Measurements from ENCODE around the gene OPCML. TPM values are rescaled to one million over a fixed set of nuclear protein-coding genes. Genes with fewer than 3 reads are reported as not detected.

The OPCML gene
- total and polyA plus RNA-seq, 2 donors from 2014 or later, result 0.77 to 1.1 TPM

DNA sequence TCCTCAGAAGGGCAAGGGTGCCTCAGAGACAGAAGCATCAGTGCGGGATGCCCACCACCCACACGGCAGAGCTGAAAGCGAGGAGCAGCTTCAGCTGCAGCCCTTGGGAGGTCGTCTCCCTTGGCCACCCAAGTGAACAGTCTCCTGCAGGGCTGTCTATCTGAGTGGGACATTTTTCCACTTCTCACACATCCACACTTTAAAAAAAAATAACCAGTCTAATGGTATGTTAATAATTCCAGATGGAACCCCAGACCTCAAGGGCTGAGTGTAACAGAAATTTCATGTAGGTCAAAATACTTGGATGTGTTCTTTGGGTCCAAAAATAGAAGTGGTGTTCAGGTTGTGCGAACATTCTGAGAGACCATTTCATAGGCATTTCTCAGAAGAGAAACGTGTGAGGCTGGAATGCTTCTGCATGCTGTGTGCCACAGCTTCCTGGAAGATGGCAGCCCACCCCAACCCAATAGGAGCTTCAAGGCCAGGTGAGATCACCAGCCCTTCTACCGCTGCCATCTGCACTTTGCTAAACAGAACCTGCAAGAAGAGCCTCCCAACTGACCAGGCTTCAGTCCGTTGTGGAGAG is 623.2 kb downstream of the OPCML start:
- H3K27me3 ChIP-seq (ENCODE audit: control insufficient read depth, insufficient read depth, low read length), result no peaks in the 10 kb centered on the region
- intact Hi-C loops (cut with DNase I), result no loop called here
- TF ChIP-seq, protein P1, sequence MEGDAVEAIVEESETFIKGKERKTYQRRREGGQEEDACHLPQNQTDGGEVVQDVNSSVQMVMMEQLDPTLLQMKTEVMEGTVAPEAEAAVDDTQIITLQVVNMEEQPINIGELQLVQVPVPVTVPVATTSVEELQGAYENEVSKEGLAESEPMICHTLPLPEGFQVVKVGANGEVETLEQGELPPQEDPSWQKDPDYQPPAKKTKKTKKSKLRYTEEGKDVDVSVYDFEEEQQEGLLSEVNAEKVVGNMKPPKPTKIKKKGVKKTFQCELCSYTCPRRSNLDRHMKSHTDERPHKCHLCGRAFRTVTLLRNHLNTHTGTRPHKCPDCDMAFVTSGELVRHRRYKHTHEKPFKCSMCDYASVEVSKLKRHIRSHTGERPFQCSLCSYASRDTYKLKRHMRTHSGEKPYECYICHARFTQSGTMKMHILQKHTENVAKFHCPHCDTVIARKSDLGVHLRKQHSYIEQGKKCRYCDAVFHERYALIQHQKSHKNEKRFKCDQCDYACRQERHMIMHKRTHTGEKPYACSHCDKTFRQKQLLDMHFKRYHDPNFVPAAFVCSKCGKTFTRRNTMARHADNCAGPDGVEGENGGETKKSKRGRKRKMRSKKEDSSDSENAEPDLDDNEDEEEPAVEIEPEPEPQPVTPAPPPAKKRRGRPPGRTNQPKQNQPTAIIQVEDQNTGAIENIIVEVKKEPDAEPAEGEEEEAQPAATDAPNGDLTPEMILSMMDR (IDR thresholded peaks at IDR 0.05; ENCODE audit: borderline replicate concordance, extremely low read depth, insufficient read depth), result no peak
- H3K27ac ChIP-seq (ENCODE audit: low read depth in 2 of 2, low read length in 2 of 2), result no peak overlapping the region
- DNase-seq (no peak), FAIRE-seq (no peak)
- no peak overlapping the region for H3K4me3 ChIP-seq (ENCODE audit: low read length in 3 of 3)
- H3K9me3 ChIP-seq (ENCODE audit: control insufficient read depth in 2 of 3, insufficient read depth in 1 of 3, low read length in 3 of 3), result no peaks in the 10 kb centered on the region
- no peaks in the 10 kb centered on the region for H3K36me3 ChIP-seq (ENCODE audit: control insufficient read depth in 2 of 3, insufficient read depth in 3 of 3, low read length in 3 of 3)
- no peak overlapping the region for H3K9ac ChIP-seq (ENCODE audit: low read length in 3 of 3)
- H3K4me1 ChIP-seq (ENCODE audit: control insufficient read depth in 2 of 3, insufficient read depth in 2 of 3, low read depth in 1 of 3, low read length in 3 of 3), result no peaks in the 10 kb centered on the region

DNA sequence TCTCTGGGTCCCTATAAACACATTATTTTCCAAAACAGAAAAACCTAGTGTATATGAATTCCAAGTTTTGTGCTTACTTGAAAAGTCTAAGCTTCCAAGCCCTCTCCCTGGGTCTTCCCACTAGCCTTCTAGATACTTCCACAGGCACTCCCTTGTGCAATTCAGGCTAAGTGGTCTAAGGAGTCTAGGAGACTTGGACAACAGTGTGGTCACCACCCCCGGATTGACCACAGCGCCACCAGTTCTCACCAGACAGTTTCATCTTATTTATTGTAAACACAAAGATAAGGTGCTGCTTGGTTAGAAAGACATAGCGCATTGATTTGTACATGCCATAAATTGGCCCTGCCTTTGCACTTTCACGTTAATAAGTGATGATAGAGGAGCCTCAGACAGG is 623.9 kb downstream of the OPCML start:
- H3K27ac ChIP-seq (ENCODE audit: low read depth in 2 of 2, low read length in 2 of 2), result no peak overlapping the region

DNA sequence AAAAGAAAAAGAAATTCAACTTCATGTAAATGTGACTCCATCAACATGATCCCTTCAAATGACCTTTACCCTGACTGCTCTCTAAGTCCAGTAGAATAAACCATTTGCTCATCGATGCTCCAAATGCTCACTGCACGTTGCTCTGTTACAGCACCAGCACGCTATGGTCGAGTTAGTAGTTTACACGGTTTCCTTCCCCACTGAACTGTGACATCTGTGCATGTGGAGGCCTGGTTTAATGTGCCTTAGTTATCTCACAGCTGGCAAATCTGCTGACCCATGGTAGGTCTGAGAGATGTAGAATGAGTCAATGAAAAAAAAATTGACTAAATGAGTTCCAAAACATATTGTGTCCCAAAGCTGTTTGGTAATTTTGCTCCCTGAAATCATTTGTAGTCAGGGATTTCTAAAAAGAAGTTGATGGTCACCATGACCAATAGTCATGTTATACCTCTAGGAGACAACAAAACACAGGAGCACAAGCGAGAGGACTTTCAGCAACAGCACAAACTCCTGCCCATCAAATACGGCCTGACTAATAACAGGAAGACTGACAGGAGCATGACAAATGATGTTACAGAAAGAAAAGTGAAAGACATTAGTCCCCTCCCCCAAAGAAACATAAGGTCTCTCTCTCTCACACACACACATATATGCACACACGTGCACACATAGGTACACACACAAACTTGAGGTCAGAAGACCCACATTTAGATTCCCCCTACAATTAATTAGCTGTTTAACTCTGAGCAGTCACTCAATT is 624.5 kb downstream of the OPCML start:
- Histone ChIP-seq H3K9ac (ENCODE audit: low read length in 3 of 3) (no peak overlapping the region), H3K4me3 (ENCODE audit: low read length in 3 of 3) (no peak overlapping the region), H3K9me3 (ENCODE audit: control insufficient read depth in 2 of 3, insufficient read depth in 1 of 3, low read length in 3 of 3) (no peaks in the 10 kb centered on the region), H3K36me3 (ENCODE audit: control insufficient read depth in 2 of 3, insufficient read depth in 3 of 3, low read length in 3 of 3) (no peaks in the 10 kb centered on the region), H3K27ac (ENCODE audit: low read depth in 2 of 2, low read length in 2 of 2) (no peak overlapping the region), H3K27me3 (ENCODE audit: control insufficient read depth, insufficient read depth, low read length) (no peaks in the 10 kb centered on the region), H3K4me1 (ENCODE audit: control insufficient read depth in 2 of 3, insufficient read depth in 2 of 3, low read depth in 1 of 3, low read length in 3 of 3) (no peaks in the 10 kb centered on the region)
- intact Hi-C loops (cut with DNase I), result no loop called here
- TF ChIP-seq, protein P1 (IDR thresholded peaks at IDR 0.05; ENCODE audit: borderline replicate concordance, extremely low read depth, insufficient read depth), result no peak
- no peak for FAIRE-seq
- DNase-seq, result no peak

More for the DNA sequence above, 623.9 kb downstream of the OPCML start:
- Histone ChIP-seq H3K4me1 (ENCODE audit: control insufficient read depth in 2 of 3, insufficient read depth in 2 of 3, low read depth in 1 of 3, low read length in 3 of 3) (no peaks in the 10 kb centered on the region), H3K9ac (ENCODE audit: low read length in 3 of 3) (no peak overlapping the region), H3K36me3 (ENCODE audit: control insufficient read depth in 2 of 3, insufficient read depth in 3 of 3, low read length in 3 of 3) (no peaks in the 10 kb centered on the region), H3K27me3 (ENCODE audit: control insufficient read depth, insufficient read depth, low read length) (no peaks in the 10 kb centered on the region), H3K9me3 (ENCODE audit: control insufficient read depth in 2 of 3, insufficient read depth in 1 of 3, low read length in 3 of 3) (no peaks in the 10 kb centered on the region), H3K4me3 (ENCODE audit: low read length in 3 of 3) (no peak overlapping the region)
- DNase-seq, result no peak
- TF ChIP-seq, protein P1 (IDR thresholded peaks at IDR 0.05; ENCODE audit: borderline replicate concordance, extremely low read depth, insufficient read depth), result no peak
- intact Hi-C loops (cut with DNase I), result no loop called here
- FAIRE-seq, result no peak

Measured in kidney (tissue), 14 donors.